Activated CD4-positive, alpha-beta memory T cell treated with anti-CD3 and anti-CD28 coated beads for 36 hours (primary cell): ENCODE data around the gene NGFR. TPM values are rescaled to one million over a fixed set of nuclear protein-coding genes. Genes with fewer than 3 reads are reported as not detected.

Experiments used
- CTCF ChIA-PET: fragments of 350-600 bp; sonication (Branson Sonifier 250); formaldehyde crosslinking; loops from one replicate; lab custom pipeline; 2021; ENCODE audit warnings: antibody characterized with exemption, inconsistent platforms; lab: Charles Lee
- POLR2A ChIA-PET: fragments of 350-600 bp; sonication (Branson Sonifier 250); formaldehyde crosslinking; loops from one replicate; lab custom pipeline; 2021; ENCODE audit warnings: antibody characterized with exemption; lab: Charles Lee
- DNase-seq: peaks from one replicate; pipeline ENCODE4 v3.0.0-alpha.2; 2020
- H3K27ac Mint-ChIP-seq: one replicate; pipeline ENCODE4 v1.8.0; 2021; ENCODE audit warnings: mixed read lengths
- H3K27me3 Mint-ChIP-seq: one replicate; pipeline ENCODE4 v1.8.0; 2021; ENCODE audit warnings: mixed read lengths
- H3K36me3 Mint-ChIP-seq: one replicate; pipeline ENCODE4 v1.8.0; 2021; ENCODE audit warnings: mixed read lengths
- H3K4me1 Mint-ChIP-seq: one replicate; pipeline ENCODE4 v1.8.0; 2021; ENCODE audit warnings: low read depth, mixed read lengths
- H3K4me3 Mint-ChIP-seq: one replicate; pipeline ENCODE4 v1.8.0; 2021; ENCODE audit warnings: mild to moderate bottlenecking, mixed read lengths
- H3K9me3 Mint-ChIP-seq: one replicate; pipeline ENCODE4 v1.8.0; 2021; ENCODE audit warnings: mixed read lengths
- intact Hi-C: fragments of 100-400 bp; cut with micrococcal nuclease; formaldehyde crosslinking; loops from one replicate; pipeline ENCODE4 v1.15.1; 2023
- total RNA-seq, 2 experiments: library from RNA; stranded (reverse); gene quantifications; one replicate each; pipeline ENCODE4 v1.2.3, GENCODE V29; 2021

Gene NGFR
- total RNA-seq, 2 experiments from 2014 or later = 0.17 to 0.21 TPM

DNA sequence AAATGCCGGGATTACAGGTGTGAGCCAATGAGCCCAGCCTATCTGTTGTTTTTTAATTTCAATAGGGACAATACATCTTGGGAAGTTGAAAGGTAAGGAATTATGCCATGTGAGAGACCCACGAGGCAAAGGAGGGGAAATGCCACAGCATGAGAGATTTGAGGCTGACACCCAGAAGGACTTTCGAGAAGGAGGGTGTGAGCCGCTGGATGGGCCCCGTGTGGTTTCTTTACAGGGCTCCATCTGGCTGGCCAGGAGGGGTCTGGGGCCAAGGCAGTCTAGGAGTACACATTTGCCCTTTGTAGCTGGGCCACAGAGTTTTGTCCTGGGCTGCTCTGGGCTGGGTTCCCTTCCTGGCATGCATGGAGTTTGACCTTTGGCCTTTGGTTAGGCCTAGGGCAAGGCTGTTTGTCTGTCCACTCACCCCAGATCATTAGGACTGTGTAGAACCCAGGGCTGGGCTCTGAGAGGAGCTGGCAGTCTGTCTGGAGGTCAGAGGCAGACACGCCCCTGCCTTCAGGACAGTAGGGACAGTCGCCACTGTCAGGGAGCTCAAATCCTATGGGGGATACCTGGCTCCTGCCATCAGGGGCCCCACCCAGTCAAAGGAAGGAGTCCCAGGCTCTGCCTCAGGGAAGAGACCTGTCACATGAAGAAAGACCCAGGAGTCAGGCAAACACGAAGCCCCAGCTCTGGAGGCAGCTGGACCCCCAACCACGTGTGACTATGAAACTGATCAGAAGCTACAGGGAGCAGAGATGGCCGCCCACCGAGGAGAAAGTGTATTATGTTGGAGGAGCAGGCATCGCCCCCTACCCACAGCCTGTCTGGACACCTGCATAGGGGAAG, 56.4 kb downstream of the NGFR start:
- POLR2A ChIA-PET = no interaction called here
- Mint-ChIP-seq H3K27ac (no peak overlapping the region), H3K9me3 (no peaks in the 10 kb centered on the region), H3K4me1 (peaks cover under 1% of the 10 kb centered on the region), H3K27me3 (no peaks in the 10 kb centered on the region), H3K4me3 (no peak overlapping the region), H3K36me3 (no peaks in the 10 kb centered on the region)
- intact Hi-C loops = loop anchor here (10.0 kb wide), 1 partner anchor 257 kb away; no protein-coding TSS in a partner anchor
- DNase-seq = no peak
- CTCF ChIA-PET = interaction anchor here (0.8 to 1.1 kb wide), 4 partner anchors 49 to 144 kb away, joined by 3 to 5 read pairs (median 3); no protein-coding TSS in a partner anchor

GRCh38 chr17:49552070-49552751, 57.1 kb downstream of the NGFR start:
- CTCF ChIA-PET = interaction anchor here (0.9 to 1.1 kb wide), 2 partner anchors 108 to 117 kb away, joined by 3 to 4 read pairs; no protein-coding TSS in a partner anchor
- intact Hi-C loops = loop anchor here (10.0 kb wide), 1 partner anchor 257 kb away; no protein-coding TSS in a partner anchor
- H3K27me3 Mint-ChIP-seq = no peaks in the 10 kb centered on the region
- peaks cover 2% of the 10 kb centered on the region for H3K4me1 Mint-ChIP-seq
- no peaks in the 10 kb centered on the region for H3K9me3 Mint-ChIP-seq
- no peaks in the 10 kb centered on the region for H3K36me3 Mint-ChIP-seq
- no peak overlapping the region for H3K27ac Mint-ChIP-seq
- POLR2A ChIA-PET = no interaction called here
- no peak overlapping the region for H3K4me3 Mint-ChIP-seq
- no peak for DNase-seq

GRCh38 chr17:49553676-49554335, 58.7 kb downstream of the NGFR start:
- H3K4me3 Mint-ChIP-seq = no peak overlapping the region
- H3K36me3 Mint-ChIP-seq = no peaks in the 10 kb centered on the region
- ChIA-PET POLR2A (no interaction called here), CTCF (interaction anchor here (0.8 to 6.1 kb wide), 2 partner anchors 117 to 143 kb away, joined by 3 to 167 read pairs; partner anchors contain the start of gene PHB1)
- intact Hi-C loops = loop anchor here (10.0 kb wide), 1 partner anchor 259 kb away; no protein-coding TSS in a partner anchor
- peaks cover 5% of the 10 kb centered on the region for H3K4me1 Mint-ChIP-seq
- no peak for DNase-seq
- peaks cover 3% of the 10 kb centered on the region for H3K27me3 Mint-ChIP-seq
- no peak overlapping the region for H3K27ac Mint-ChIP-seq
- no peaks in the 10 kb centered on the region for H3K9me3 Mint-ChIP-seq

- Mint-ChIP-seq H3K4me1 (peaks cover 5% of the 10 kb centered on the region), H3K27me3 (peaks cover 3% of the 10 kb centered on the region), H3K36me3 (no peaks in the 10 kb centered on the region), H3K4me3 (no peak overlapping the region), H3K9me3 (no peaks in the 10 kb centered on the region), H3K27ac (no peak overlapping the region)
- CTCF ChIA-PET = interaction anchor here (0.8 to 6.1 kb wide), 16 partner anchors 11 to 296 kb away, joined by 3 to 167 read pairs (median 12); partner anchors contain the start of genes NGFR, PHB1 and SLC35B1
- DNase-seq = no peak
- intact Hi-C loops = loop anchor here (10.0 kb wide), 1 partner anchor 260 kb away; no protein-coding TSS in a partner anchor
- POLR2A ChIA-PET = no interaction called here
These were observed 59.8 kb downstream of the NGFR start for GRCh38 chr17:49554694-49555494.

DNA sequence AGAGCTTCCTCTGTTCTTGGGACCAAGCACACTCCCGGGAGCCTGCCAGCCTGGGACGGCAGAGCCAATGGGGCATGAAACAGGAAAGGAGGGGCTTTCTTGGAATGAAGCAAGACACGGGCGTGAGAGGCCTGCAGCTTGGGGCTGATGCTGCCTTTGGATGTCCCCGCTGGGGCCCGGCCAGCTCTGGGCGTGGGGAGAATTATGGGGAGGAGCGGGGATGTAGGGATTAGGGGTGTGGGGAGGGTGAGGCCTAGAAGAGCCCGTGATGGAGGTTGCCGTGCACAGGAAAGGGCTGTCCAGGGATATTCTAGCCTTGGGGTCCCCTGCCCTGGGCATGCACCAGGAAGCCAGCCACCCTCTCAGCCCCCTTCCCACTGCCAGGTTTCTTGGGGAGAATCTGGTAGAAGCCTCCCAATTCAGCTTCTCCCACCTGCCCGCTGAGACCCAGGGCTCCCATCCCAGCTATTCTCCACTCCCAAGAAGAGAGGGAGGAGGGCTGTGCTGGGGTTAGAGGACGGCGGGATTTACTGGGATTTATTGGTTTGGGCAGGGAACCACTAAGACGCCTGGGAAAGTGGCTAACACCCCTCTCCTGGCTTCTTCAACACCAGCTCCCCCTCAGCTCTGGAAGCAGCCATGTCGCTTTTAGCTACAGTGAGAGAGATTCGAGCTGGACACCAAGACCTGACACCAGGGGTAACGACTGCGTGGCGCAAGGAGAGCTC, 60.6 kb downstream of the NGFR start:
- Mint-ChIP-seq H3K4me3 (no peak overlapping the region), H3K27ac (no peak overlapping the region), H3K9me3 (no peaks in the 10 kb centered on the region), H3K27me3 (peaks cover 3% of the 10 kb centered on the region), H3K4me1 (peaks cover 5% of the 10 kb centered on the region), H3K36me3 (no peaks in the 10 kb centered on the region)
- DNase-seq = no peak
- intact Hi-C loops = loop anchor here (1.0 to 10.0 kb wide), 4 partner anchors 59 to 261 kb away; no protein-coding TSS in a partner anchor
- ChIA-PET CTCF (interaction anchor here (0.6 to 6.1 kb wide), 39 partner anchors 9 to 450 kb away, joined by 3 to 167 read pairs (median 5); partner anchors contain the start of genes NGFR, PHB1 and SLC35B1), POLR2A (no interaction called here)

DNA sequence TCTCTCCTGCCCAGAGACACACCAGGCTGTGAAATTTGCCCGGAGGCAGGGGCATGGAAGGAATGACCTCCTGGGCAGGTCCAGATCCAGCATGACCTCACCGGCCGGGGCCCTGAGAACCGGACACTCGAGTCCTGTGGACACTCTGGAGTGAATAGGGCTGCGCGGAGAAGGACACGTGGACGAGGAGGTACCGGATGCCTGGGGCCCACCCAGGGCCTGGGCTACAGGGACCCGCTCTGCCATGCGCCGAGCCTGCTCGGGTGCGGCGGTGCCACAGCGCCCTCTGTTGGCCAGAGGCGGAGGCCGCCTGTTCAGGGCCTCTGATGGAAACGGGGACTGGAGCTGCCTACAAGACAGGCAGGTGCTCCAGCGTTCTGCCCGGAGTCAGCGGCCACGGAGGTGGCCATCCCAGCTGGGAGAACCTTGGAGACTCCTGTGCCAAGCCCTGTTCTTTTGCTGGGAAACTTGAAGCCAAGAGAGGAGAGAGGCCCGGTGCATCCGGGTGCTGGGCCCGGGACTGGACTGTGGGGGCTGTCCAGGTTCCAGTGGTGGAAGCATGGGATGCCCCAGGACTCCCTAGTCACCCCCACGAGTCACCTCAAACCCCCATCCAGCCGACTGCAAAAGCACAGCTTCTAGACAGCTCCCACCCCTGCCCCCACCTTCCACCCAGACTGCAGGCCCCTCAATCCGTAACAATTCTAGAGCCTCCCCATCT, 61.3 kb downstream of the NGFR start:
- ChIA-PET CTCF (interaction anchor here (0.6 to 6.1 kb wide), 72 partner anchors 9 to 449 kb away, joined by 3 to 167 read pairs (median 4); partner anchors contain the start of genes DLX3, NGFR, NXPH3 and PHB1), POLR2A (no interaction called here)
- peaks cover 5% of the 10 kb centered on the region for H3K4me1 Mint-ChIP-seq
- no peaks in the 10 kb centered on the region for H3K36me3 Mint-ChIP-seq
- peak; percentile 89 for DNase-seq
- H3K9me3 Mint-ChIP-seq = no peaks in the 10 kb centered on the region
- intact Hi-C loops = loop anchor here (1.0 to 10.0 kb wide), 4 partner anchors 60 to 262 kb away; no protein-coding TSS in a partner anchor
- peaks cover 3% of the 10 kb centered on the region for H3K27me3 Mint-ChIP-seq
- H3K4me3 Mint-ChIP-seq = no peak overlapping the region
- no peak overlapping the region for H3K27ac Mint-ChIP-seq

GRCh38 chr17:49557312-49558024, 62.4 kb downstream of the NGFR start:
- intact Hi-C loops = loop anchor here (2.0 to 10.0 kb wide), 2 partner anchors 61 to 263 kb away; no protein-coding TSS in a partner anchor
- CTCF ChIA-PET = interaction anchor here (0.6 to 6.1 kb wide), 64 partner anchors 8 to 804 kb away, joined by 3 to 167 read pairs (median 4); partner anchors contain the start of genes NGFR, NXPH3, PHB1 and SLC35B1
- peak overlapping the region; percentile 20 for H3K4me3 Mint-ChIP-seq
- no peaks in the 10 kb centered on the region for H3K36me3 Mint-ChIP-seq
- peak overlapping the region; percentile 21 for H3K27ac Mint-ChIP-seq
- peaks cover 3% of the 10 kb centered on the region for H3K27me3 Mint-ChIP-seq
- peak; percentile 54 for DNase-seq
- peaks cover 5% of the 10 kb centered on the region for H3K4me1 Mint-ChIP-seq
- POLR2A ChIA-PET = interaction anchor here (0.6 kb wide), 1 partner anchor 206 kb away, joined by 3 read pairs; no protein-coding TSS in a partner anchor
- H3K9me3 Mint-ChIP-seq = no peaks in the 10 kb centered on the region
